ENCODE results near the gene VPS13C.

GRCh38 chr15:62051166-62051565 is 9.1 kb downstream of the VPS13C start:
- TF ChIP-seq CEBPB (IDR thresholded peaks at IDR 0.05): no peak
- TF ChIP-seq RFX5 (IDR thresholded peaks at IDR 0.05): no peak
- no peak for TF ChIP-seq CTCF (IDR thresholded peaks at IDR 0.05)
- TF ChIP-seq PHF8 (IDR thresholded peaks at IDR 0.05; ENCODE audit: borderline replicate concordance, low read depth): no peak
- no peak for TF ChIP-seq MYC (IDR thresholded peaks at IDR 0.05; ENCODE audit: borderline replicate concordance, low read length)
- TF ChIP-seq NR3C1 (IDR thresholded peaks at IDR 0.05): no peak
- no peak for TF ChIP-seq POLR2A (IDR thresholded peaks at IDR 0.05; ENCODE audit: low read length)
- no peak for TF ChIP-seq HOXA7 (CRISPR knock-in tag; IDR thresholded peaks at IDR 0.05)
- no peak for TF ChIP-seq EP300 (IDR thresholded peaks at IDR 0.05)
- no peak for TF ChIP-seq USF2 (IDR thresholded peaks at IDR 0.05)
- TF ChIP-seq PBX3 (IDR thresholded peaks at IDR 0.05): no peak
- no peak for TF ChIP-seq SMC3 (IDR thresholded peaks at IDR 0.05)
- TF ChIP-seq MAFK (IDR thresholded peaks at IDR 0.05; ENCODE audit: partially characterized antibody): no peak

Data from A549 (cell line).